CD4-positive, alpha-beta T cell (primary cell): Measurements from ENCODE around the gene SH3BGRL2. TPM values are rescaled to one million over a fixed set of nuclear protein-coding genes. Genes with fewer than 3 reads are reported as not detected.

ENCODE experiments used
- ATAC-seq: fragments of 200-7000 bp; cut with Tn5 transposase; one replicate; pipeline ENCODE4 v1.10.0; 2022; ENCODE audit warnings: mild to moderate bottlenecking; ENCODE audit not compliant: poor library complexity
- CTCF ChIA-PET: fragments of 350-600 bp; sonication (Branson Sonifier 250); formaldehyde crosslinking; loops from one replicate; lab custom pipeline; 2021; ENCODE audit warnings: antibody characterized with exemption, inconsistent platforms; lab: Charles Lee
- POLR2A ChIA-PET: fragments of 350-600 bp; sonication (Branson Sonifier 250); formaldehyde crosslinking; loops from one replicate; lab custom pipeline; 2021; ENCODE audit warnings: antibody characterized with exemption, inconsistent platforms; lab: Charles Lee
- DNase-seq, 14 experiments: peaks; one replicate each; pipeline ENCODE4 v3.0.0-alpha.2; 2013 to 2020; ENCODE audit warnings: mixed read lengths in 2 of 14
- H3K27ac ChIP-seq, 2 donors: one replicate each; pipeline versions ENCODE4 v1.5.1 to v1.7.0; 2013; ENCODE audit warnings: low read length in 2 of 2, low read depth in 1 of 2, mild to moderate bottlenecking in 1 of 2
- H3K27me3 ChIP-seq, 2 experiments: 1 replicate in 1 of 2; 2 replicates in 1 of 2; pipeline versions ENCODE4 v1.6.1 to v1.7.0; 2013; ENCODE audit warnings: low read length in 2 of 2, control low read depth in 1 of 2, mild to moderate bottlenecking in 1 of 2, moderate library complexity in 1 of 2; ENCODE audit not compliant: insufficient read depth in 2 of 2, control insufficient read depth in 1 of 2
- H3K36me3 ChIP-seq: one replicate; pipeline ENCODE4 v1.6.1; 2013; ENCODE audit warnings: low read length, control low read depth; ENCODE audit not compliant: insufficient read depth
- H3K4me1 ChIP-seq: one replicate; pipeline ENCODE4 v1.6.1; 2013; ENCODE audit warnings: low read length, control low read depth; ENCODE audit not compliant: insufficient read depth
- H3K4me3 ChIP-seq: one replicate; pipeline ENCODE4 v1.5.1; 2013; ENCODE audit warnings: mild to moderate bottlenecking, low read length, moderate library complexity
- H3K9me3 ChIP-seq, 2 experiments: 1 replicate in 1 of 2; 2 replicates in 1 of 2; pipeline versions ENCODE4 v1.6.1 to v1.7.0; 2013; ENCODE audit warnings: low read length in 2 of 2, mild to moderate bottlenecking in 2 of 2, control low read depth in 1 of 2, moderate library complexity in 1 of 2; ENCODE audit not compliant: control insufficient read depth in 1 of 2, insufficient read depth in 1 of 2
- H3K27ac Mint-ChIP-seq: one replicate; pipeline ENCODE4 v1.8.0; 2020; ENCODE audit warnings: mixed read lengths
- H3K27me3 Mint-ChIP-seq: one replicate; pipeline ENCODE4 v1.8.0; 2021; ENCODE audit warnings: mixed read lengths
- H3K36me3 Mint-ChIP-seq: one replicate; pipeline ENCODE4 v1.8.0; 2021; ENCODE audit warnings: low read depth, mixed read lengths
- H3K4me1 Mint-ChIP-seq: one replicate; pipeline ENCODE4 v1.8.0; 2021; ENCODE audit warnings: low read depth, mixed read lengths
- H3K4me3 Mint-ChIP-seq: one replicate; pipeline ENCODE4 v1.8.0; 2020; ENCODE audit warnings: mild to moderate bottlenecking, mixed read lengths
- H3K9me3 Mint-ChIP-seq: one replicate; pipeline ENCODE4 v1.8.0; 2020; ENCODE audit warnings: mixed read lengths
- CTCF ChIP-seq: fragments of 200-600 bp; IDR thresholded peaks from one replicate; pipeline ENCODE4 v1.8.0; 2022; ENCODE audit warnings: antibody characterized with exemption, mild to moderate bottlenecking
- intact Hi-C, 2 experiments: fragments of 100-400 bp; cut with DNase I in 1 of 2; cut with micrococcal nuclease in 1 of 2; formaldehyde crosslinking; loops; one replicate each; pipeline versions ENCODE4 v1.15.1 to v1.9.0; 2023 to 2025; cut with DNase I, micrococcal nuclease
- total RNA-seq, 174 experiments: library from RNA in 2 of 174; stranded (reverse) in 2 of 174; gene quantifications; one replicate each; pipeline ENCODE4 v1.2.3 and lab custom pipeline; 2021 to 2026

The SH3BGRL2 gene
- total RNA-seq, 2 experiments from 2014 or later, result 0.25 to 0.38 TPM

- H3K27ac ChIP-seq, result no peak overlapping the region
- no peaks in the 10 kb centered on the region for H3K4me1 ChIP-seq
- Mint-ChIP-seq H3K36me3 (no peaks in the 10 kb centered on the region), H3K9me3 (peaks cover 2% of the 10 kb centered on the region), H3K27ac (no peak overlapping the region), H3K4me1 (no peaks in the 10 kb centered on the region), H3K4me3 (no peak overlapping the region), H3K27me3 (peaks cover 21% of the 10 kb centered on the region)
- H3K27me3 ChIP-seq, result peaks cover 0 to 3% of the 10 kb centered on the region in 2 experiments
- H3K4me3 ChIP-seq, result no peak overlapping the region
- ChIA-PET POLR2A (no interaction called here), CTCF (no interaction called here)
- no peak for TF ChIP-seq CTCF
- ATAC-seq (no peak), DNase-seq (no peak)
- H3K9me3 ChIP-seq, result no peaks in the 10 kb centered on the region
- no peaks in the 10 kb centered on the region for H3K36me3 ChIP-seq
- intact Hi-C loops, result no loop called here
Observed at GRCh38 chr6:79724816-79725215, 93.7 kb downstream of the SH3BGRL2 start.

- no peak for TF ChIP-seq CTCF
- CTCF ChIA-PET, result no interaction called here
- Mint-ChIP-seq H3K4me3 (no peak overlapping the region), H3K9me3 (no peaks in the 10 kb centered on the region), H3K27ac (no peak overlapping the region), H3K36me3 (no peaks in the 10 kb centered on the region), H3K4me1 (no peaks in the 10 kb centered on the region), H3K27me3 (peaks cover 31% of the 10 kb centered on the region)
- H3K36me3 ChIP-seq, result no peaks in the 10 kb centered on the region
- DNase-seq (no peak), ATAC-seq (no peak)
- H3K4me1 ChIP-seq, result no peaks in the 10 kb centered on the region
- no peak overlapping the region for H3K4me3 ChIP-seq
- H3K9me3 ChIP-seq, result no peaks in the 10 kb centered on the region
- intact Hi-C loops, result no loop called here
- POLR2A ChIA-PET, result no interaction called here
- no peaks in the 10 kb centered on the region for H3K27me3 ChIP-seq
- H3K27ac ChIP-seq, result no peak overlapping the region
Observed at GRCh38 chr6:79731471-79731870, 100.3 kb downstream of the SH3BGRL2 start.

GRCh38 chr6:79733388-79733787 is 102.3 kb downstream of the SH3BGRL2 start:
- H3K27me3 Mint-ChIP-seq, result peaks cover 21% of the 10 kb centered on the region
- no peak overlapping the region for H3K4me3 Mint-ChIP-seq
- no peak overlapping the region for H3K27ac Mint-ChIP-seq
- intact Hi-C loops, result no loop called here
- ChIA-PET POLR2A (no interaction called here), CTCF (no interaction called here)
- H3K9me3 Mint-ChIP-seq, result no peaks in the 10 kb centered on the region
- no peaks in the 10 kb centered on the region for H3K36me3 Mint-ChIP-seq
- Histone ChIP-seq H3K4me1 (no peaks in the 10 kb centered on the region), H3K36me3 (no peaks in the 10 kb centered on the region), H3K9me3 (no peaks in the 10 kb centered on the region), H3K4me3 (no peak overlapping the region), H3K27me3 (no peaks in the 10 kb centered on the region), H3K27ac (no peak overlapping the region)
- no peaks in the 10 kb centered on the region for H3K4me1 Mint-ChIP-seq
- TF ChIP-seq CTCF, result no peak
- ATAC-seq (no peak), DNase-seq (no peak)
